ENCODE data around the gene AGPAT4.
A peak's percentile ranks its signal among the peaks of the same experiment; 100 is the strongest.

AGPAT4 gene

DNA sequence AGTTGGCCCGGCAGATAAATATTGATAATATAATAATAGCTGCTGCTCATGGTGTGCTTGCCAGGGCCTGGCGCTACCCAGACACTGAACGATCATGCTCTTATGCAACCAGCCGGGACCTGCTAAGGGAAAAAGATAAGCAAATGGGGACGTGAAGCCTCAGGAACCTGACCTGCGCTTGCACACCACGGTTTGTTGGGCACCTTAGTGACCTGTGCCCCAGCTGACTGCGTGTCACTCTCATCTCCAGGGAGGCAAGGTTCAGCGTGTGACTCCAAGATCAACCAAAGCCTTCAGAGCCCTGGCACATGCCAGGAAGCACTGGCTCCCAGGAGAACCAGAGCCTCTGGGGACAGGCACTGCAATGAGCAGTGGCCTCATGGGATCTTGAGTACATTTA is 111.1 kb downstream of the AGPAT4 start:
- no peak for DNase-seq

DNA sequence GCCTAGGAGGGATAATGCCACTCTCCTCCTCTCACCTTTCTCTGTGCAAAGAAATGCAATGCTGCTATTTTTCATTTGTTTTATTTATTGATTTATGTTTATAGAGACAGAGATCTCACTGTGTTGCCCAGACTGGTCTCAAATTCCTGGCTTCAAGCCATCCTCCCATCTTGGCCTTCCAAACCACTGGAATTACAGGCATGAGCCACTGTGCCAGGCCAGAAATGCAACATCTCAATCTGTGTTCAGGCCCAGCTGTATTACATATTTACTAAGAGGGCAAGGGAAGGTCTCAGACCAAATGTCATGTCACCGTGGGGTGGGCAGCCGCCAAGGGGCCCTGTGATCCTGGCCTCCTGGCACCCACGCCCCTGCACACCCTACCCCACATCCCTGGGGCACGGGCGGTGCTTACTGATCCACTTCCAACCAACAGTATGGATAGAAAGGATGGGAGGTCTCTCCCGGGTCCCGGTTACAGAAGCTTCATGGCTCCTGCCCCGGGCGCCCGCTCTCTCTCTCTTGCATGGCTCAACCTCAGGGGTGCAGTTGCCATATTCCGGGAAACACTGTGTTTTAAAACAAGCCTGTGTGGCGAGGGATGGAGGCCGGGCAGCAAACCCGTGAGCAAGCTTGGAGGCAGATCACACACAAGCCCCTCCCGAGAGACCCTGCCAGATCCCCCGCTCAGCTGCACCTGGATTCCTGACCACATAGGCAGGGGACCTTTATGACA is 111.8 kb downstream of the AGPAT4 start:
- no peak for DNase-seq

DNA sequence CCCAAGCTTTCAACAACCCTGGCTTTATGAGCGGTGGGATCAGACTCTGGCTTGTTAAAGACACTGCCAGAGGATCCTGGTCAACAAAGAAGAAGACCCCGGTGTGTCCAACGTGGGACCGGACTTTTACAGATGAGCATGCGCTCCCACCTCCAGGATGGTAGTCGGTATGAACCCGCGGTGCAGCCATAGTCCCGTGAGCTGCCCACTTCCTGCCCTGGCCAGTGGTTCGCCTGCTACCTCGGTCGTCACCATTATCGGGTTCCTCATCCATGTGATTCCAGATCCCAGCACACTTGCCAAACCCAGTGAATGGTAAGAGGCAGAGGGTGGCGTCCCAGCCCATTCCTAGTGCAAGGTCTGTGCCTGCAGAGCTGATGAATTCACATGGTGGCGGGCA is 112.7 kb downstream of the AGPAT4 start:
- no peak for DNase-seq

DNA sequence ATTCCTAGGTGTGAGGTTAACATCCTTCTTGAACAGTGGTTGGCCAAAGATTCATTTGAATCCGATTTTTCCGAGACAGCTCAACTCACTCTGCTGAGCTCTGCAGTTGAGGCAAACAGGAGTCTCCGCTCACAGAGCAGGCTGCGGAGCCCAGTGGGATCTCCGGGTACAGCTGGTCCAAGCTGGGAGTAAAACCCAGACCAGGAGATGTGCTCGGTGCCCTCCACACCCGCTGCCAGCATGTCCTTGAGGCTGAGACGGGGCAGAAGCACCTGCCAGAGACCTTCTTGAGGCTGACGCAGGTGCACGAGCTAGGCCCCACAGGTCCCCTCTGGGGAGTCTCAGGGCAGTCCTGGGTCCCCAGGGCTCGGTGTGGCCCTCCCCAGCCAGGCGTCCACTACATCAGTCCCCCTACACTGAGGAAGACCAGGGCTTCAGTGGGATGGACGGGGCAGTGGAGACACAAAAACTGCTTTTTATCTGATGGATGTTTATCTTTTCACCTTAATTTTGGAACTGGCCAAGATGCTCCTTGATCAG is 119.0 kb downstream of the AGPAT4 start:
- DNase-seq, result no peak

DNA sequence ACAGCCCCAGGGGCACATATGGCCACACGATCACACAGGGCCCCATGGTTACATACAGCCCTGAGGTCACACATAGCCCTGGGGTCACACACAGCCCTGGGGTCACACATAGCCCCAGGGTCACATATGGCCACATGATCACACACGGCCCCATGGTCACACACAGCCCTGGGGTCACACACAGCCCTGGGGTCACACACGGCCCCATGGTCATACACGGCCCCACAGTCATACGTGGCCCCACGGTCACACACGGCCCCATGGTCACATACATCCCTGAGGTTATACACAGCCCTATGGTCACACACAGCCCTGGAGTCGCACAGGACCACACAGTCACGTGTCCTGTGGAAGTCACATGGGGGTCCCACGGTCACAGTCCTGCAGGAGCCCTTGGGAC is 120.1 kb downstream of the AGPAT4 start:
- DNase-seq, result no peak

DNA sequence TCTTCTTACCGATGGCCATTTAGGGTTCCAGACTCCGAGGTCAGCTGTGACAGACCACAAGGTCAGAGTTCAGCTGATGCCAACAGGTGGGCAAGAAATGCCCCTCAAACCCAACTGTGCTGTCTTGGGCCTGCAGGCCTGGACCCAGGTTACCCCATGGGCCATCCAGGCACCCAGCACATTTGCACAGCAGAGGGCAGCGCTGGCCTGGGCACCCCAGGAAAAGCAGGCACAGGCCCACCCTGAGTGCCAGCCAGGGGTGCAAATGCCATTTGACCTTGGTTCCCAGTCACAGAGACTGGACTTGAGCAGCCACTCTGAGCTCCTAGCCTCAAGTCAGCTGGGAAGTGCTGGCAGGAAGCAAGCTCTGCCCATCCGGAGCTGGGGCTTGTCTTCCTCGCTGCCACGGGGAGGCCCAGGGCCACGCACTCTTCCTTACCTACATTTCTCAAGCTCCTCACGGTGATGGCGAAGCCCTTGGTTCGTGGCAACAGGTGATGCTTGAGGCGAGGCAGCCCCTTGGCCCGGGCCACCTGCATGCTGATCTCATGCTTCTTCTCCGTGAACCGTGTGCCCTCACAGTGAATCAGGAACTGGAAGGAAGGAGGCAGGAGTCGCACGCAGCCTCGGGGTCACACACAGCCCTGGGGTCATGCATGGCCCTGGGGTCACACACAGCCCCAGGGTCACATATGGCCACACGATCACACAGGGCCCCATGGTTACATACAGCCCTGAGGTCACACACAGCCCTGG is 120.8 kb downstream of the AGPAT4 start:
- no peak for DNase-seq

DNA sequence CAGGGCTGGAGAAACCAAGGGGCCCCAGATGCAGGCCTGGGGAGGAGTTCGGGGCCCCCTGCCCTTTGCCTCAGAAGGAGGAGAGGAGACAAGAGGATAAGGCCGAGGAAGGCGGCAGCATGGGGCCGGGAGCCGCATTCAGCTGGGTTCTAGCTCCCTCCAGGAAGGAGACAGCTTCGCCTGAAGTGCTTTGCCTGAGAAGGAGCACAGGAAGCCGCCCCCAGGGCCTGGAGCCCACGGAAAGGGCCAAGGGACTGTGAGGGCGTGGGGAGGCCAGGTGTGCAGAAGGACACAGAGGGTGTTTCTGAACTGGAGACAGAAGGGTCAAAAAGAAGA is 121.4 kb downstream of the AGPAT4 start:
- no peak for DNase-seq

DNA sequence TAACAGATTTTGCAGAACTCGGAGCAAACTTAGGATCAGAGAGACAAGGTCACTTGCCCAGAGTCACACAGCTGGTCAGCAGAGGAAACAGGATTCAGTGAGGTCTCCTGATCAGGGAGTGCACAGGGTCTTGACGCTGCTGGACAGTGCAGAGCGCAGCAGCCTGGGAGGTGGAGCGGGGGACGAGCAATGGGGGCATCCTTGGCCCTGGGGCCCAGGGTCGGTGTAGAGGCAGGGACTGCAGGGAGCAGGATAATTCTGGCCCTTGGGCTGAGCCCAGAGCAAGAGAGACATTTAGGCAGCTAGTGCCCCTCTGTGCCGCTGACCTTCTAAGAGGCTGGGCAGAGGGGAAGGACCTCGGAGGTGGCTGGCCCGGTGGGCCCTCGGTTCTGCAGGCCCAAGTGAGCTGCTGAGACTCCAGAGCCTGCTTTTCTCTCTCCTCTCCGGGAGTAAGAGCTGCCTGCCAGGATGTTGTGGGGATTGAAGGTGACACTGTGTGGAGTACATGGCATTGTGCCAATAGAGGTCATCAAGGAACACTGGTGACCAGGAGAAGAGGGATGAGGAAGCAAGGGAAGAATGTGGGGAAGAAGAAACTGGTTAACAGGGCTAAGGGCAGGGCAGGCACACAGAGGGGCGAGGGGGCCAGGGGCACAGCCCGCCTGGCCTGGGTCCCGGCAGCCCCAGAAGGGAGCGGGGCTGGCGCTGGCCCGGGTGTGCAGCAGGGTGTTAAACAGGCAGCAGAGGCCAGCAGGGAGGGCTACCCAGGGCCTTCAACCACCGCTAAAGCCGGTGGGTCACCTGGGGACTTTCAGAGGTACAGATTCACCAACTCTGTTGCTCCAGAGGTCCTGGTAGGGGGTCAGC is 122.0 kb downstream of the AGPAT4 start:
- peak; percentile 82 for DNase-seq

DNA sequence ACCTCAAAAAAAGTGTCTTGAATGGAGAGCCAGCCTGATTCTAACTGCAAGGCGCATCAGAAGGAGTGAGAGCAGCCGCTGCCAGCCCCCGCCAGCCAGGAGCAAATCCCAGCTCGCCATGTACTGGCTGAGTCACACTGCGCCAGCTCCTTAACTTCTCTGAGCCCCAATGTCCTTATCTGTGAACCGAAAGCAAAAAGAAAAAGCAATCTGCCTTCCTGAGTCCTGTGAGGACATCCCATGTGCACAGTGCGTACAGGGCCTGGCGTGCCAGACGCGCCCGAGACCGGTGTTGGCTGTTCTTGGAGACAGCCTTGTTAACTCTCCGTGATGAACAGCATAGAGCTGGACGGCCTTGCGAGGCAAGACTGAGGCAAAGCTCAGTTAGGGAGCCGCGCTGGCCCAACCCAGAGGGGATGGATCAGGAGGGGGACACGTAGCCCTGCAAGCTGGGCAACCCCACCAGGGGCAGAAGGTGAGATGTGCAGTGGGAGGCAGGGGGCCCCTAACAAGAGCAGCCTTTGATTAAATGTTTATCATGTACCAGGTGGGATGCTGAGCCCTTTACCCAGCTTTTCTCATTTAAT is 122.7 kb downstream of the AGPAT4 start:
- DNase-seq, result no peak

DNA sequence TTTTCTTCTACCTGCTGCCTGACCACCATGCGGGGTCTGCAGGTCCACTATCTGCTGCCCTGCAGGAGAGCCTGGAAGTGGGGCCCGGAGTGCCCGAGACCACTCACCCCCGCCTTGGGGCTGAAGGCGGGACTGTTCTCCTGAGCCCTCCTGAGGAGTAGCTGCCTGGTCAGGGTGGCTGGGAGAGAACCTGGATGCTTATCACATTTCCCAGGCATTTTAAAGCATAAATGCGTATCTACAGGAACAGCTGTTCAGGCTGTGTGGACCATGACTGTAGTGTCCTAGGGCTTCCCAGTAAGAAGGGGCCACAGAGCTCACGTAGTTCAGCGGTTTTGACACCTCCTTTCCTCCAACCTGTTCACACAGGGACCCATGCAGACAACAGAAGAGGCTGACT is 123.3 kb downstream of the AGPAT4 start:
- DNase-seq, result no peak

DNA sequence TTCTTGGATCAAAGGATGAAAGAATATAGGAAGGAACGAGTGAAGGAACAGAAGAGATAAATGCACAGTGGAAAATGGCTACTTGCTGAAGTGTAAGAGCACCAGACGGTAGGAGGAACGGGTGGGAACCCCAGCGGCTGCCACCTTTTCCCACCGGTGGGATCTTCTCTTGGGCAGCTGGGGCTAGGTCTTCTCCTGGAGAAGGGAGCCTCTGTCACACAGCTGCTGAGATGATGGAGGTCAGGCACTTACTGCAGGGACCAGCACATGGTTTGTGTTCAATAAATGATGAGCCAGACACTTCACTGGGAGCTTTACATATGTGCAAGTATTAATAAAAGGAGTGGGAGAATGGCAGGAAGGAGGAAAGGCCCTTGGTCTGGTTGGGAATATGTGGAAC is 123.7 kb downstream of the AGPAT4 start:
- no peak for DNase-seq

DNA sequence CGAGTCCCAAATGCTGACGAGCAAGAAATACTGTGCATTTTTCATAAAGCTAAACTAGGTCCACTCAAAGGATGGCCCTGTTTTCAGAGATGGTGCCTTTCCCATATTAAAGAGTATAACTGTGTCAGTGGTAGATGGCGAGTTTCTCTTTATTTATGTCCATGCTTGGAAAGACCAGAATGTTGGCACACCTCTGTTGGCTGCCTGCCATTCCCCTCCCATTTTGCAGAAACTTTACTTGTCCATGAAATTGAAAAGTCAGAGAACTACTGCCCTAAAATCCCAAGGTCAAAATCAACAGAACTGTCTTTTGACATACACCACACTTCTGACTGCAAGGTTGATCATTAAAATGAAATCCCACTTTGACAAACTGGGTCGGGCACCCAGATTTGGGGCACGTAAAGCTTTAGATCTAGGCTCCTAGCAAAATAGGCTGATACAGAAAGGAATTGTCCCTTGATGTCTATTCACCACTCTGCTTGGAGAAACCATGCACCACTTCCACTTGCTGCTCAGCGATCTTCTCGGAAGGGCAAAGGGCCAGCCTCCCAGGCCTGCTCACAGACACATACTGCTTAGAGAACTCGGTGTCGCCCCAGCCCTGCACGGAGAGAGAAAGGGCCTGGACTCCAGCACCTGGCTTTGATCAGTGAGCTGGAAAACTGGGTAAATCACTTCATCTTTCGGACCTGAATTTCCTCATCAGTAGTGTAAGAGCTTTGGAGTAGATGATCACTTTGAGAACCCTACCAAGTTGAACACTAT is 130.0 kb downstream of the AGPAT4 start:
- no peak for DNase-seq

DNA sequence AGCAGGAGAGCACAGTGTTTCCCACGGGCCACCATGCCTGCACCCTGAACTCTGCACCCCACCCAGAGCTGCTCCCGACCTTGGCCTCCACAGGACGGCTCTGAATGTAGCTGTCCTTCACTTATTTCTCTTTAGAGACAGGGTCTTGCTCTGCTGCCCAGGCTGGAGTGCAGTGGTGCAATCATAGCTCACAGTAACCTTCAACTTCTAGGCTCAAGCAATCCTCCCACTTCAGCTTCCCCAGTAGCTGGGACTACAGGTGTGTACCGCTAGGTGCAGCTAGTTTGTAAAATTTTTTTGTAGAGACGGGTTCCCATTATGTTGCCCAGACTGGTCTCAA is 130.9 kb downstream of the AGPAT4 start:
- no peak for DNase-seq

DNA sequence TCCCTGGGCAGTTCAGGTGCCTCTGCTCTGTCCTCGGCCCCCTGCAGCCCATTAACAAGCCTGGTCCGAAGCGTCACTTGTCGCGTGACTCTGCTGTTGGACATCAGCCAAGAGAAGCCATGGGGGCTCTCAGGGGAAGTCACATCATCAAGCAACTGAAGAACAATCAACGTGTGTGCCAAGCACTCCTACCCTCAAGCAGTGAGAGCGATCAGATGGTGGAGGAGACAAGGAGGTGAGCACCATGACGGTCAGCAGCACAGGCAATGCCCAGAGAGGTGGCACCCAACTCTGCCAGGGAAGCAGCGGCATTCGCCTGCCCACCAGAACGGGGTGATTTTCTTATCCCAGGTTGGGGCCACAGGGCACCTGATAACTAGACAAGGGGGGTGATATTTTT is 132.7 kb downstream of the AGPAT4 start:
- DNase-seq, result peak; percentile 72

DNA sequence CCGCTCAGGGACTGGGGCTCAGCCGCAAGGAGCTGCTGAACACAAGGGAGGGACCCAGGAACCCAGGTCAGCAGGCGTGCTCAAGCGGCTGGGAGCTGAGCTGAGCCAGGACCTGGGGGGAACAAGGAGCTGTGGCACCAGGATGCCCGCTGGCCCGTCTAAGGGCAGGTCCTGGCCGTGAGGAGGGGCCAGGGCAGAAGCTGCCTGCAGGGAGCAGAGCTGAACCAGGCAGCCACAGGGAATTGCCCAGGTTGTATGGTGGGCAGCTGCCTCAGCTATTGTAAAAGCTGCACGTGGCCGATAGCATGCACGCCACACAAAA is 133.3 kb downstream of the AGPAT4 start:
- no peak for DNase-seq

DNA sequence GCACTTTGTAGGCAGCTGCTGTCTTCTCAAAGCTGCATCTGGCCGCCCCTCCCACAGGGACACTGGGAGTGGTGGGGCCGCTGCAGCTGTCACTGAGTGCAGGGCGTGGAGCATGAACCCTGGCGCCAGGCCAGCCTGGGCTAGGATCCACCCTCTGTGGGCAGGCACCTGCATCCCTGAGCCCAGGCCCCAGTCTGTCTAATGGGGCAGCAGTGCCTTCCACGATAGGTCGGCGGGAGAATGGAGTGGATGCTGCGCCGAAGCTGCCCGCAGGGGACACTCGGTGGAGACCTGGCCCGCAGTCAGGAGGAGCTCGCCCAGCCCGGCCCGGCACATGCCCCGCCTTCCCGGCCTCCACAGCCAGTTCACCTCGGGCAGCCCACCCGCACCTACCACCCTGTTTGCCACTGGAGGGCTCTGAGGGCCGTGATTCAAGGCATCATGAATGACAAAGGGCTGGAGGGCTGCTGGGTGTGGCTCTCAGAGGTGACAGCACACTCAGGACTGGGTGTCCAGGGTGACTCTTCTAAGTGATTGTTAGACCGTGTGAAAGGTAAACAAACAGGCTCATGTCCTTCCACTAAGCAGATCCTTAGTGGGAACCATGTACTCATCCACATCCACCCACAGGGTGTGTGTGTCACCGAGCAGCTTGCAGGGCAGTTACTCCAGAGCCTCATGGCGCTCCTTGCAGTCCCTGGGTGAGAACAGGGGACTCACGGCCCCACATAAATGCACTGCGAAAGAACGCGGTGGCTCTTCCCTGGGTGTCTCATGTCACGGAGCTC is 133.9 kb downstream of the AGPAT4 start:
- peak; percentile 44 for DNase-seq

DNA sequence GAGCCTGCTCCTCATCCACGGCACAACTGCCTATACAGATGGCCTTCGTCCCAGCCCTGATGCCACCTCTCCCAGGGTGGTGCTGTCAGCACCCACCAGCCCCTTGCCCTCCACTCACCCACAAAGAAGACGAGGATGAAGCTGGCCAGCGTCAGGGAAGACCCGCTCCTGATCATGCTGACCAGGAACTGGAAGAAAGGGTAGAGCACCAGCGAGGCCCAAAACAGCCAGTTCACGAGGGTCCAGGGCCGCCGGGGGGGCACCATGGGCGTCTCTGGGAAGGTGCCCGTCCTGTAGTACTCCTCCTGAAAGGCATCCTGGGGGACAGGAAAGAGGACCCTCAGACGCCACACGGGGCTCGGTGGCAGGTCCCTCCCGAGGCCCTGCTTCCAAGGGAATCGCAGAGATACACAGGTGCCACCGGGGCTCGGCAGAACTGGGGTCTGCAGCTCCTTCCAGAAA is 134.5 kb downstream of the AGPAT4 start:
- DNase-seq, result no peak

DNA sequence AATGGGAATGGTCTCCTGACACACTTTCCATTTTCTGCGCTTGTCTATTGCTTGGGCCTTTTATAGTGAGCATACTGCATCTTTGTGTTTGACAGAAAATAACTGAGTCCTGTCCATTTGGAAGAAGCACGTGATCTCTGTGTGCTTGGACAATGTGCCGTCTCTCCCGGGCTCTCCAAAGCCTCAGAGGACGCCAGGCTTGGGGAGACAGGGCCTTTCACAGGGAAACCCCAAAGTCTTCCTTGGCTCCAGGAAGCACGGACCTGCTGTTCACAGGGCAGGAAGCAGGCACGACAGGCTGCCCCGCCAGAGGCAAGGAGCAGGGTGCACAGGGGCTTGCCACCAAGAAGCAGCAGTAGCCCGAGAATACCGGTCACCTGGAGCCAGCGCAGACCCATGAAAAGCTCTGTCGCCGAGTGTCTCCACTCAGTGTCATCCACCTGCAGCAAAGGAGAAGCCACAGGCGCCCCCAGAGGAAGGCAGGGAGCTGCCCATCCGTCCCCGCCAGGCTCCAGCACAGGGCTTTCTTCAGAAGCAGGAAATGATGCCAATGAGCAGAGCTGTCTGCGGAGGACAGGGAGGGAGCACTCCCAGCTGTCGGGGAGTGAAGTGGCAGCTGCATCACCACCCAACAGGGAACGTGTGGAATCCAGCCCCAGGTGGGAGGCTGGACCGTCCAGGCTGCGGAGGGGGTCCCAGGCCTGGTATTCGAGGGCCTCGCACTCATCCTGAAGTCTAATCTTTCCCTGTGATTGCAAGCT is 135.1 kb downstream of the AGPAT4 start:
- DNase-seq, result no peak

DNA sequence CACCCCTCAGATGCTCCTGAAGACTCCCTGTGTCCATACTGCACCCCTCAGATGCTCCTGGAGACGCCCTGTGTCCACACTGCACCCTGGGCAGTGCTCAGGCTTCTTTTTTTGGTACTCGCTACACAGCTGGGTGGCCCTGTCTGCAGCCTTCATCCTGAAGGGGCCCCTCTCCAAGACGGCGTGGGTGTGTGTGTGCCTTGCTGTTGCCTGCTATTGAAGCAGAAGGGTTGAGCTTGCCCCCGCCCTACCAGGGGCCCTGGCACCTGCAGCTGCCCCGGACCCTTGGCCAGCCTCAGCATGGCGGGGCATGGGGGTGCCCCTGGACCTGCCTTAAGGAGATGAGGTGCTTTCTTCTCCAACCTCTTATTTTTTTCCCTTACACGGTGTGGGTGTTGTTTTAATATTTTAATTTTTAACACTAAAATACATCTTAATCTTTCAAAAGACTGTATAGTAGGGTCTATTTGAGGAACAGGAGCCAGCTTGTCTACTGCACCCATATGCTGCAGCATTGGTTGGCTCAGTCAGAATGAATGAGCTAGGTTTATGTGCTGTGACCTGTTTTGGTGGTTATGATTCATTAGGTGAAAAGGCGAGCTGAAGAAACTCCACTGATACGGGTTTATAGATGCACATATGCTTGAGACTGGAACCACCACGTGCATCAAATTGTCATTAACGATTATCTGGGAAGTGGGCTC is 135.9 kb downstream of the AGPAT4 start:
- no peak for DNase-seq

DNA sequence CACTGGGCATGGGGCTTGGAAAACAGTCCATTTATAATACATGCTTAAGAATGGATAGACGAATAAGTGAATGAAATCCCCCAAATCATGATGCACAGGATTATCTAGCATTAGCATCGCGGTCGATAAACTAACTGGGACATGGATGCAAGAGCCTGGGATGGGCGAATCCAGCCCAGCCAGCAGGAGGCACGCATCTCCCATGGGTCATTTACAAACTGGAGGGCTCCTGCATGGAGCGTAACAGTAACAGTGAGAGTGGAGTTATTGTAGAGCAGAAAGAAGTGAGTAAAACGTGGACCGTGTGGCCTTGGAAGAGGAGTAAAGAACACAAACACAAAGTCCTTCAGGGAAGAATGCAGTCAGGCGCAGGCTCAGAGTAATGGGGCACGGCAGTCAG is 136.5 kb downstream of the AGPAT4 start:
- no peak for DNase-seq

Data from NCI-H2029 treated with DMSO at 0.1 percent for 48 hours (cell line).